GM21423 (cell line): ENCODE data around the gene SLC6A1.

ENCODE experiments used
- ATAC-seq: cut with Tn5 transposase; IDR thresholded peaks from one replicate; pipeline ENCODE4 v1.9.1; 2021; ENCODE audit warnings: mild to moderate bottlenecking, moderate library complexity; ENCODE audit not compliant: unreplicated experiment

SLC6A1 gene

DNA sequence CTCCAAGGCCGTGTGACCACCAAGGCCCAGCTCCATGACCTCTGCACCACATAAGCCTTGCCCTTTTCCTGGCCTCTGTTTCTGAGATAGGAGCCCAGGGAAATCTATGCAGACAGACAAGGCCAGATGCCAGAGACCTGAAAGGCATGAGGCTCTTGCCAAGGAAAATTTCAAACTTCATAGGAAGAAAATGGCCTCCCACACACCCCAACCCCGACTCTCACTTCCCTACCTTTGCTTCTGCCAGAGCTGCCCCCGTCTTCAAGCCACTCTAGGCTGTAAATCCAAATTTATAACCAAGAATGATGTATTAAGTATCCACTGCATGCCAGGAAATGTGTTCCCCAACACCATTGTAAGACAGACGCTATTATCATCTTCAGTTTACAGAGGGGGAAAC is 96.3 kb downstream of the SLC6A1 start:
- ATAC-seq = no peak
